Measurements from ENCODE around the gene TKFC. TPM values are rescaled to one million over a fixed set of nuclear protein-coding genes. Genes with fewer than 3 reads are reported as not detected.

Gene TKFC
- total RNA-seq, 4 donors from 2014 or later, result 32.9 to 103 (median 40.4) TPM

DNA sequence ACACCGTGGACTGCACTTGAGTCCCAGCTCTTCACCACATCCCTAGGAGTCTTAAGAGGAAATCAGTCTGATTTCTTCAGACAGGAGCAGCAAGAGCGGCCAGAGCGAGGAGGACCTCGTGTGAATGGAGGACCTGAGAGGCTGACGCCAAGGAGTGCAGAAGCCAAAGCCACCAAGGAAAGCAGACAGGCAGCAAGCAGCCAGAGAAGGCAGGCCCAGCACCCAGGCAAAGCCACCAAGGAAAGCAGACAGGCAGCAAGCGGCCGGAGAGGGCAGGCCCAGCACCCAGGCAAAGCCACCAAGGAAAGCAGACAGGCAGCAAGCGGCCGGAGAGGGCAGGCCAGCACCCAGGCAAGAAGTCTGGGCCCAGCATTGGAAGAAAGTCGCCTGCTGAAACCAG, 16.9 kb downstream of the TKFC start:
- WGBS, 2 donors (ENCODE audit: low coverage in 1 of 2), result 92% methylated on average over 10 of the region's 10 CpGs; no CpG with 5 or more reads in 1 of the 2 donors
- H3K27me3 ChIP-seq, result no peaks in the 10 kb centered on the region
- in situ Hi-C loops (cut with MboI; ENCODE audit: low pct_ligation_motif_present in 1 of 4, low pct_unique_long_range_greater_than_20kb in 1 of 4, low sequenced_read_pairs in 3 of 4) (loop anchor here in 1 of 4 donors (25.0 kb wide), 1 partner anchor 513 kb away; the partner anchor contains the start of gene CCDC86), intact Hi-C loops (cut with DNase I; ENCODE audit: low total_unique reads) (no loop called here)
- DNase-seq, result no peak
- TF ChIP-seq CTCF (IDR thresholded peaks at IDR 0.05) (no peak), POLR2A (IDR thresholded peaks at IDR 0.05) (no peak), EP300 (IDR thresholded peaks at IDR 0.05; ENCODE audit: low read depth) (no peak), POLR2AphosphoS5 (IDR thresholded peaks at IDR 0.05) (no peak)
- no peak overlapping the region for H3K27ac ChIP-seq
- H3K4me3 ChIP-seq, result no peak overlapping the region
- H3K36me3 ChIP-seq, result peaks cover 0 to 21% (median 10%) of the 10 kb centered on the region in 4 donors
- H3K9me3 ChIP-seq, result no peaks in the 10 kb centered on the region
- H3K4me1 ChIP-seq, result peaks cover 0 to 30% (median 12%) of the 10 kb centered on the region in 4 donors

DNA sequence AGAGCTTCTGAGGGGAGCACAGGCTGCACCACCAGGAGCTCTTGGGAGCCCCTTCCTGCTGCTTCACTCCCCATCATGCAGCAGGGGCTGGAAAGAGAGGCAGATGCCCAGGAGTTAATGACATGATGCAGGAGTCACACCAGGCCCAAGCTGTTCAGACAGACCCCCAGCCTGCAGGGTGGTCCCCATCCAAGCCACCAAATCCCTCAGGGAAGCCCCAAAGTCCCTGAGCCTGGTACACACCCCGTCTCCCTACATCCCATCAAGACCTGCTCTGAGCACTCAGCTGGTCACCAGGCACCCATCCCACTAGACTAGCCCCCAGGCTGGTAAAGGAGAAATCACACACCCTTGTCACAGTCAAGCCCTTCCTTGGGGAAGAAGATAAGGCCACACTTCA, 17.3 kb downstream of the TKFC start:
- H3K4me3 ChIP-seq, result no peak overlapping the region
- H3K9me3 ChIP-seq, result no peaks in the 10 kb centered on the region
- peaks cover 0 to 21% (median 10%) of the 10 kb centered on the region in 4 donors for H3K36me3 ChIP-seq
- no peak for TF ChIP-seq CTCF (IDR thresholded peaks at IDR 0.05)
- no peak for TF ChIP-seq EP300 (IDR thresholded peaks at IDR 0.05; ENCODE audit: low read depth)
- no peak for TF ChIP-seq POLR2A (IDR thresholded peaks at IDR 0.05)
- no peak for TF ChIP-seq POLR2AphosphoS5 (IDR thresholded peaks at IDR 0.05)
- no peaks in the 10 kb centered on the region for H3K27me3 ChIP-seq
- H3K4me1 ChIP-seq, result peaks cover 0 to 30% (median 12%) of the 10 kb centered on the region in 4 donors
- intact Hi-C loops (cut with DNase I; ENCODE audit: low total_unique reads), result no loop called here
- no peak for DNase-seq
- WGBS, 2 donors (ENCODE audit: low coverage in 1 of 2), result 100% methylated on average over 1 of the region's 1 CpG; no CpG with 5 or more reads in 1 of the 2 donors
- in situ Hi-C loops (cut with MboI; ENCODE audit: low pct_ligation_motif_present in 1 of 4, low pct_unique_long_range_greater_than_20kb in 1 of 4, low sequenced_read_pairs in 3 of 4), result no loop called here
- no peak overlapping the region for H3K27ac ChIP-seq

- TF ChIP-seq EP300 (IDR thresholded peaks at IDR 0.05; ENCODE audit: low read depth) (no peak), POLR2A (IDR thresholded peaks at IDR 0.05) (no peak), CTCF (IDR thresholded peaks at IDR 0.05) (no peak), POLR2AphosphoS5 (IDR thresholded peaks at IDR 0.05) (no peak)
- Histone ChIP-seq H3K36me3 (peaks cover 0 to 21% (median 10%) of the 10 kb centered on the region in 4 donors), H3K27ac (no peak overlapping the region), H3K4me1 (peaks cover 0 to 29% (median 12%) of the 10 kb centered on the region in 4 donors), H3K9me3 (no peaks in the 10 kb centered on the region), H3K4me3 (no peak overlapping the region), H3K27me3 (no peaks in the 10 kb centered on the region)
- in situ Hi-C loops (cut with MboI; ENCODE audit: low pct_ligation_motif_present in 1 of 4, low pct_unique_long_range_greater_than_20kb in 1 of 4, low sequenced_read_pairs in 3 of 4) (no loop called here), intact Hi-C loops (cut with DNase I; ENCODE audit: low total_unique reads) (no loop called here)
- WGBS, 2 donors (ENCODE audit: low coverage in 1 of 2), result 82 to 100% methylated on average over 1 to 8 of the region's 8 CpGs
- no peak for DNase-seq
These were observed 17.8 kb downstream of the TKFC start for GRCh38 chr11:61350803-61351202.

DNA sequence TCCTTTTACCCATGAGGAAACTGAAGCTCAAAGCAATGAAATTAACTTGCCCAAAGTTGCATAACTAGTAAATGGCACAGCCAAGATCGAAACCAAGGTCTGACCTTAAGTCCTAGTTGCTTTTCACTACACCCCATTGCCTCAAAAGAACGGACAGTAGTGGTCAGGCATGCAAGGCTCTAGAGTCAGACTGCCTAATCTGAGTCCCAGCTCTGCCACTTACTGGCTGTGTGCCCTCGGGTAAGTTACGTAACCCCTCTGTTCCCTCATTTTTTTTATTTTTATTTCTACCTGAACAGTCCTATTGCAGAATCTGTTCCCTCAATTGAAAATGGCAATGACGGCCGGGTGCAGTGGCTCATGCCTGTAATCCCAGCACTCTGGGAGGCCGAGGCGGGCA, 19.0 kb downstream of the TKFC start:
- no peaks in the 10 kb centered on the region for H3K9me3 ChIP-seq
- peaks cover 0 to 21% (median 10%) of the 10 kb centered on the region in 4 donors for H3K36me3 ChIP-seq
- WGBS, 2 donors (ENCODE audit: low coverage in 1 of 2), result 79 to 85% methylated on average over 6 to 8 of the region's 8 CpGs
- intact Hi-C loops (cut with DNase I; ENCODE audit: low total_unique reads), result no loop called here
- in situ Hi-C loops (cut with MboI; ENCODE audit: low pct_ligation_motif_present in 1 of 4, low pct_unique_long_range_greater_than_20kb in 1 of 4, low sequenced_read_pairs in 3 of 4), result no loop called here
- no peak overlapping the region for H3K27ac ChIP-seq
- H3K27me3 ChIP-seq, result no peaks in the 10 kb centered on the region
- H3K4me1 ChIP-seq, result peaks cover 0 to 24% (median 6%) of the 10 kb centered on the region in 4 donors
- TF ChIP-seq CTCF (IDR thresholded peaks at IDR 0.05), result no peak
- no peak for TF ChIP-seq POLR2A (IDR thresholded peaks at IDR 0.05)
- no peak for TF ChIP-seq POLR2AphosphoS5 (IDR thresholded peaks at IDR 0.05)
- no peak for TF ChIP-seq EP300 (IDR thresholded peaks at IDR 0.05; ENCODE audit: low read depth)
- no peak for DNase-seq
- no peak overlapping the region for H3K4me3 ChIP-seq
